Measurements from ENCODE around the gene PSAP.

DNA sequence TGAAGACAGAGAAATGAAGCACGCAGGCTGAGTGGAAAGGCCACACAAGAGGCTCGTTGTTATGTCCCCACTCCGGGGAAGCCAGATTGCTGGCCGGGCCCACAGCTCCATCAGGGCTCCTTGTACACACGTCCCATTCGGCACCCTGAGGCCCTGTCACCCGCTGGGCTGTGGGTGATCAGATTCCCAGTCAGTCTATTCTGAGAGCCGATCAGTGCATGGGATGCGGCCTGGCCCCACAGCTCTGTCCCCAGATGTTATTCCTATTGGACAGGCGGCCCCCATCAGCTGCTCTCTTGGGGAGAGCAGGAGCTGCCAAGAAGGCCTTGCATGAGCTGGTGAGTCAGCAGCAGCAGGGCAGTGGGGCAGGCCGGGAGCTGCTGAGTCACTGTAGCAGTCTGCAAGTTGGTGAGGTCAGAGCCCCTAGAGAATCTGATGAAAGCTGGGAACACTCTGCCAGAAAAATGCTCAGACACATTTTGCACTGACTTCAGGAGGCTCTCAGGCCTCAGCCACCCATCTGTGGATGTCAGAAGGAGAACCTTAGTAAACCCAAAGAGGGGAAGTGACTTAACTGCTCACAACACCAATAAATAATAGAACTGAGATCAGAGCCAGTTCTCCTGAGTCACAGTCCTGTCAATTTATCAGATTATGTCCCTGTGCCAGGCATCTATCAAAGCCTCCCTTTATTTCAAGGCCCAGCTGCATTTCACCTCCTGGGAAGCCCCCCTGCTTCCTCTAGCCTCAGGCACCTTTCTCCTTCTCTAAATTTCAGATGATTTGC is 9.4 kb upstream of the PSAP start:
- TF ChIP-seq, protein P1, sequence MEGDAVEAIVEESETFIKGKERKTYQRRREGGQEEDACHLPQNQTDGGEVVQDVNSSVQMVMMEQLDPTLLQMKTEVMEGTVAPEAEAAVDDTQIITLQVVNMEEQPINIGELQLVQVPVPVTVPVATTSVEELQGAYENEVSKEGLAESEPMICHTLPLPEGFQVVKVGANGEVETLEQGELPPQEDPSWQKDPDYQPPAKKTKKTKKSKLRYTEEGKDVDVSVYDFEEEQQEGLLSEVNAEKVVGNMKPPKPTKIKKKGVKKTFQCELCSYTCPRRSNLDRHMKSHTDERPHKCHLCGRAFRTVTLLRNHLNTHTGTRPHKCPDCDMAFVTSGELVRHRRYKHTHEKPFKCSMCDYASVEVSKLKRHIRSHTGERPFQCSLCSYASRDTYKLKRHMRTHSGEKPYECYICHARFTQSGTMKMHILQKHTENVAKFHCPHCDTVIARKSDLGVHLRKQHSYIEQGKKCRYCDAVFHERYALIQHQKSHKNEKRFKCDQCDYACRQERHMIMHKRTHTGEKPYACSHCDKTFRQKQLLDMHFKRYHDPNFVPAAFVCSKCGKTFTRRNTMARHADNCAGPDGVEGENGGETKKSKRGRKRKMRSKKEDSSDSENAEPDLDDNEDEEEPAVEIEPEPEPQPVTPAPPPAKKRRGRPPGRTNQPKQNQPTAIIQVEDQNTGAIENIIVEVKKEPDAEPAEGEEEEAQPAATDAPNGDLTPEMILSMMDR (IDR thresholded peaks at IDR 0.05) = no peak
- TF ChIP-seq POLR2A (IDR thresholded peaks at IDR 0.05) = no peak

Data from right lobe of liver (tissue), 4 donors.